AG08395 (cell line): ENCODE data around the gene ST3GAL5.
A peak's percentile ranks its signal among the peaks of the same experiment; 100 is the strongest.
"Not testable (repeated sequence)": the region's sequence is repeated elsewhere in the genome, so short reads cannot be mapped to it uniquely, and the experiment has no call there.

ENCODE experiments used
- DNase-seq: peaks from one replicate; pipeline ENCODE4 v3.0.0; 2012; ENCODE audit warnings: mixed read lengths, low spot score

Gene ST3GAL5

GRCh38 chr2:85893428-85894258, 4.9 kb upstream of the ST3GAL5 start:
- peak; percentile 72 for DNase-seq

DNA sequence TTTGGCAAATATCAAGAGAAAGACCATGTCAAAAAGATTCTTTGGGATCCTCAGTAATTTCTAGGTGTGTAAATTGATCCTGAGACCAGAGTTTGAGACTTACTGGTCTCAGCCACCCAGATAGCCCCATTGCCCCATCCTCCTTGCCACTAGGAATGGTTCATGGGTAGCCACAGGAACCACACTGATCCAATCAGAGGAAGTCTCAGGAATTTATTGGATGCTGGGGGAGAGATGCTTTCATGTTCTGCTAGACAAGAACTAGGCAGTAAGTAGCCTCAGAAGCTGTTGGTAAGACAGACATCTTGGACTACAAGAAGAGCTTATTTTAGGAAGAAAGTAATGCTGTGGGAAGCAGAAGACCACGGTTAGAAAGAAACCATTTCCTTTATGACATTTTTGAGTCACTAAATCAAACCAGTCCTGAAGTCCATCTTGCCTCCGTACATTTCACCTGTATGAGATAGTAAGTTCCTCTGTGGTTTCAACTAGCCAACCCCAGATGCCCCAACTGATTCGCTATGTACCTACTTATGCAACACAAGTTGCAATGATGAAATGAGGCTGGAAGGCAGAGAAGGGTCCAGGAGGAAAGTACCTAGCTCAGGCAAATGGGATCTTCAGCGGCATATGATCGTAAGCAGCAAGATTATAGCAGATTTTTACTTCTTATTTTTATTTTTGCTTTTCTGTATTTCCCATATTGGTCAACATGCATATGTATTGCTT, 3.6 kb upstream of the ST3GAL5 start:
- no peak for DNase-seq

- no peak for DNase-seq
Observed at GRCh38 chr2:85890522-85891176, 1.9 kb upstream of the ST3GAL5 start.

- DNase-seq = no peak
Observed at GRCh38 chr2:85889627-85890281, 964 bp upstream of the ST3GAL5 start.

DNA sequence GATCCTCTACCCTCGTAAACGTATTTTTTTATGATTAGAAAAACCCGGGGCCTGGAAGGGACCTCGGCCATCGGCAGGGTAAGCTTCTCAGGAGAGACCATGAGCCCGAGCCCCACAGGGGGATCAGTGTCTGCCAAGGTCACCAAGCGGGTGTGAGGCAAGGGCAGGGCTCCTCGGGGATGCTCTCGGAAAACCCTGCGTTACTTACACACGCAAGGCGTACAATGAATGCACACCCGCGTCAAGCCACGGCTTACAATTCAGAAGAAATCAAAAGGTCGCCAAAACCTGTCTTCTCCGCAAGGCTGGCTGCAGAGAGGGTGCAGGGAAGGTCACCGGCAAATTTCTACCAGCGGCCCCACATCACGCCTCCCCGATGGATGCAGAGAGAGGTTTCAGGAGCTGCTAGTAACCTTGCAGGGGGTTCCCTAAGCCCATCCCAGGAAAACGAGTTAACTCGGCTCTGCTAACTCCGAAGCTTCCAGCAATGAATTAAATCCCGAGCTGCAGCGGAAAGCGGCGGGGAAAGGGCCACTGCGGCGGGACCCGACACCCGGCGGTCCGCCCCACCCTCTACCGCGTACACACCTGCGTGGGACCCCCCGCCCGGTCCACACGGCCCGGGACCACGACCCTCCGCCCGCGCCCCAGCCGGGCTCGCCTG, 638 bp downstream of the ST3GAL5 start:
- no peak for DNase-seq

DNA sequence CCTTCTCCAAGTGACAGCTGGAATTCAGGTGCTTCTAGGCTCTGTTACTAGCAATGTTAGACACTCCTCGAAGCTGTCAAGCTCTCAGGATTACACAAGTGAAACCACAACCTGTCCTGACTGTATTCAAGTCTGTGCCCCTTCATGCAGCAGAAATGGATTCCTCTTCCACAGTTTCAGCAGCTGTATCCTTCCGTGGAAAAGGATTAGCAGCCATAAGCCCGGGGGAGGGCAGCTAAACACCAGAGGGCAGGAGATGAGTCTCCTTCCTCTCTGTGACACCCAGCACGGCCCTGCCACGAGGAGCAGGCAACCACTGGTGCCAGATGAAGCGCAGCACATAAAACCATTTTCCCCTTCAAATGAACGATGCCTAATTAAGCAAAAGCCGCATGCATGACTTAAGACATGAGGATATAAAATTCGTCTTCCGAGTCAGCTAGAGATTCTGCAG, 1.2 kb downstream of the ST3GAL5 start:
- DNase-seq = peak; percentile 35

- DNase-seq = peak; percentile 92
Observed at GRCh38 chr2:85886590-85886989, 2.2 kb downstream of the ST3GAL5 start.

DNA sequence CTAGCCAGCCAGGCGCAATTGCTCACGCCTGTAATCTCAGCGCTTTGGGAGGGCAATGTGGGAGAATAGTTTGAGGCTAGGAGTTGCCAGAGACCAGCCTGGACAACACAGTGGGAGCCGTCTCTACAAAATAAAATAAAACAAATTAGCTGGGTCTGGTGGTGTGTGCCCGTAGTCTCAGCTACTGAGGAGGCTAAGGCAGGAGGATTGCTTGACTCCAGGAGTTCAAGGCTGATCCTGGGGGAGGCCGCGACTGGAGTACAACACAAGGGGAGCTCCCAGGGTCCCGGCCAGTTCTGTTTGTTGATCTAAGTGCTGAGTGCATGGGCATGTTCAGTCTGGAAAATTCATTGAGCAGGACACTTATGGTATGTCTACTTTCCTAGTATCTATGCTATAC, 2.6 kb downstream of the ST3GAL5 start:
- DNase-seq = no peak

DNA sequence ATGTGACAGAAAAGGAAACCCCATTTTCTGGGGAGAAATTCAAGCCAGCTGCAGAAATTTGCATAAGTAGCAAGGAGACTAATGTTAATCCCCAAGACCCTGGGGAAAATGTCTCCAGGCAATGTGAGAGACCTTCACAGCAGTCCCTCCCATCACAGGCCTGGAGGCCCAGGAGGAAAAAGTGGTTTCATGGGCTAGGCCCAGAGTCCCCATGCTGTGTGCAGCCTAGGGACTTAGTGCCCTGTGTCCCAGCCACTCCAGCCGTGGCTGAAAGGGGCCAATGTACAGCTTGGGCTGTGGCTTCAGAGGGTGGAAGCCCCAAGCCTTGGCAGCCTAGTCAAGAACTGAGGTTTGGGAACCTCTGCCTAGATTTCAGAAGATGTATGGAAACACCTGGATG, 7.0 kb downstream of the ST3GAL5 start:
- not testable (repeated sequence) for DNase-seq

GRCh38 chr2:85880716-85881328, 8.0 kb downstream of the ST3GAL5 start:
- DNase-seq = not testable (repeated sequence)

DNA sequence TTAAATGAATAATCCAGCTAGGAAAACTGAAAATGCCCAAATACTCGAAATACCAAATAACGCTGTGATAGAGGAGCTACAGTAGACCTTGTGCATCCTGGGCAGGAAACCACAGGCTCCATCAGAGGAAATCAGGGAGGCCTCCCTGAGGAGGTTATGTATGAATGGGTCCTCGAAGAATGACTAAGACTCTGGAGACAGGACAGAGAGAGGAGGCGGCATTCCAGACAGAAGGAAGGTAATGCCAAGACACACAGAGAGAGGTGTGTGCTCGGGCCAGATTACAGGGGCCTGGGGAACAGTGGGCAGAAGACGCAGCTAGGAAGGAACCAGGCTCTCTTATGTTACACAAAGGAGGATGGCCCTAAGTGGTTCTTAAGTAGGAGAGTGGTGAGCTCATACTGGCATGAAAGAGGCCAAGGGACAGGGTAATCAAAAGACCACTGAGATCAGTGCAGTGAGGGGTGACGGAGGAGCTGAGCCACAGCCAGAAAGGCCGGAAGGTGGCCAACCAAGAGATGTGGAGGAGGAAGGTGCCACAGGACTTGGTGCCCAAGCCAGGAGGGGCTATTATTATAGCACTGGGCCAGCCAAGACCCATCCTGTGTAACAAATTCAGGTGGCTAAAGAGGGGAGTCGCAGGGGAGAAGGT, 9.9 kb downstream of the ST3GAL5 start:
- no peak for DNase-seq

GRCh38 chr2:85875350-85876050, 13.3 kb downstream of the ST3GAL5 start:
- no peak for DNase-seq

DNA sequence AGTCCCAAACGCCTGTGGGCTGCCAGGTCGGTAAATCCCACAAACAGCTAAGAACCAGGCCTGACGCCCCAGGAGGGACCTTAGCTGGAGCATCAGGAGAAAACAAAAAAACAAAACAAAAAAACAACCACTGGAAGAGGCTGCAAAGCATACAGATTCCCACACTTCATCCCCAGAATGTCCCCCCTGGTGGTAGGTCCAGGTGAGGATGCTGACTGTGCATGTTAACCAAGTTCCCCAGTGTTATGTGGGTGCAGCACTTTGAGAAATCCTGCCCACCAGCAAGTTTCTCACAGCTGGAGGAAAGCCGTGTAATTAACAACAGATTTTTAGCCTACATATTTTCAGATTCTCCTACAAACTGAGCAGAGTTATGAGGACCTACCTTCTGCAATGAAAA, 15.1 kb downstream of the ST3GAL5 start:
- no peak for DNase-seq

DNA sequence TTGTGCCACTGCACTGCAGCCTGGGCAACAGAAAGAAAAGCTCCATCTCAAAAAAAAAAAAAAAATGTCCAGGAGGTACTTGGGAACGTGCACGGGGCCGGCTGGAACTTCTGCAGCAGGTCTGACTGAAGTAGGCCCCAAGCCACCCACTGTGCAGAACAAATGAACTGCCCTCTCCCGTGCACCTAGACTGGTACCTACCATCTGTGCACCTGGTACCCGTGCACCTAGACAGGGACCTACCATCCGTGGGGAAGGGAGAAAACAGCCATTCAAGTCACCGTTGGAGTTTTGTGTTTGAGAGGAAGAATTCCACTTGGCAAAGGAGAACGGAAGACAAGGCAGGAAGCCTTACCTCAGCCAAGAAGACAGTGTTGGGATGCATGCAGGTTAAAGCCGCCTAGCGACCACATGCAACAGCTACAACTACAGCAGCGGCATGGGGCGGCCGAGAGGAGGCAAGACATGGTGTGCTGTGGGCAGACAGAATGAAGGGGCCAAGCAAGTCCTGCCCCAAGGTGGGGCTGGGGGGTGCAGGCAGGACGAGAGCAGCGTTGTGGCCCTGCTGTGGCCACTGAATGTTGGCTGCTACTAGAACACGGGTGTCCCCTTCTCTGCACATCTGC, 16.1 kb downstream of the ST3GAL5 start:
- DNase-seq = no peak

- DNase-seq = no peak
Observed at GRCh38 chr2:85871494-85872164, 17.2 kb downstream of the ST3GAL5 start.

GRCh38 chr2:85868822-85869221, 20.0 kb downstream of the ST3GAL5 start:
- no peak for DNase-seq

- no peak for DNase-seq
Observed at GRCh38 chr2:85867556-85868292, 21.1 kb downstream of the ST3GAL5 start.

DNA sequence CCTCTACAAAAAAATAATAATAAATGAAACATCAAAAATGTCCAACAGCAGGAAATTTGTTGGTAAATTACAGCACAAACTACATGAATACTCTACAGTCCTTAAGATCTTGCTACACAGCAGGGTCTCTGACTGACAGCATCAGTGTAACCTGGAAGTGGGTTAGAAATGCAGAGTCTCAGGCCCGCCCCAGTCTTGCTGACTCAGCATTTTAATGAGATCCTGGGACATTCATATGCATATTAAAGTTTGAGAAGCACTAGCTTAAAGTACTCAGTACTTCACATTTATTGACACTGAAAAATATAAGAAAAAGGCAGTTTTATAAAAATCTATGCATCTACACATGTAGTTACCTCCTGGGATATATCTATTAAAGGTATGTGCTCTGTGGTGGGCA, 21.7 kb downstream of the ST3GAL5 start:
- no peak for DNase-seq
